NCI-H82 (cell line): ENCODE results near the gene IQSEC1.
A peak's percentile ranks its signal among the peaks of the same experiment; 100 is the strongest.

Experiments used
- DNase-seq: peaks from one replicate; lab custom pipeline; 2025; lab: John Stamatoyannopoulos, UW

IQSEC1 gene

GRCh38 chr3:13028010-13028821 lies 45.0 kb downstream of the IQSEC1 start:
- DNase-seq = peak; percentile 79

- DNase-seq = no peak
Observed at GRCh38 chr3:13027154-13027553, 46.1 kb downstream of the IQSEC1 start.

DNA sequence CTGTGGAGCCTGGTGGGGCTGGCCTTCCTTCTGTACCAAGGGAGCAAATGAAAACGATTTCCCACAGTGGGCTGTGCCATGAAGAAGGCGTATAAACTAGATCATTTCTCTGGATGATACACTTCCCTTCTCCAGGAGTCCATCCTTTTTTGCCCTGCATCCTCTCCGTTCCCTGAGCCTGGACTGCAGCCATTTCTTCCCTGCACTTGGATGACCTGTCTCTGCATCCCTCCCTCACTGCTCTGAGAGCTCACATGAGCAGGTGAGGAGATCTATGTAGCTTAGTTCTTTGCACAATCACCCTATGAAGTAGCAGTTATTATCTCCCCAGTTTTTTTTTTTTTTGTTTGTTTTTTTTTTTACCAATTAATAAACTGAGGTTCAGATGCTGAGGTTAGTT lies 46.7 kb downstream of the IQSEC1 start:
- no peak for DNase-seq

GRCh38 chr3:13025778-13026518 lies 47.3 kb downstream of the IQSEC1 start:
- DNase-seq = peak; percentile 49

- DNase-seq = no peak
Observed at GRCh38 chr3:13025090-13025489, 48.1 kb downstream of the IQSEC1 start.

GRCh38 chr3:13024765-13025065 lies 48.5 kb downstream of the IQSEC1 start:
- DNase-seq = no peak

GRCh38 chr3:13023971-13024764 lies 49.1 kb downstream of the IQSEC1 start:
- DNase-seq = no peak

DNA sequence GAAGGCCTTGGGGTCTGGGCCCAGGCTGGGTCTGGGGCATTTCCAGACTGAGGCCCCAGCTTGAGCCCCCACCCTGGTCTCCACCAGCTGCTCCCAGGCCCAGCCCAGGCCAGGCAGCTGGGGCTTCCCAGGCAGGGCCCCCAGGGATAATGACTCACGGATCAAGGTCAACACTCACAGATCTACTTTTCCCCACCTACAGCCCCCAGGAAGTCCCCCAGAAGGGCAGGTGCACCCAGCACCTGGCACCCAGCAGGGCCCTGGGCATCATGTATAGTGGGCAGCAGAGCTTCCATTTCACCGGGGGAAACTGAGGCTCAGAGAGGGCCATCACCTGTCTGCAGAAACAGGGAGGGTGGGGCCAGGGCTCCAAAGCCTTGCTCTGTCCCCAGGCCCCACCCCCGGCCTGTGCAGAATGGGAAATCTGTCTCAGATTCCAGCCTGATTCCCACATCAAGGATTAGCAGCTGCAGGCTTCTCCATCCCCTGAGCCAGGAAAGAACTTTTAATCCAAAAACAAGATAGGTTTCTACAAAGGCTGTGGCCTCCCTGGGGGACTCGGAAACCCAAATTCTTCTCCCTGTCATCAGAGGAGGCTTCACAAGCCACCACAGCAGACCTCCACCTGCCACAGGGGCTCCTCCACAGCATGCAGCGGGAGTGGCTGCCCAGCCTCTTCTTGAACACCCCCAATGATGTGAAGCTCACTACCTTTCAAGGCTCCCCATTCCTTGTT lies 49.8 kb downstream of the IQSEC1 start:
- DNase-seq = peak; percentile 91

- peak; percentile 93 for DNase-seq
Observed at GRCh38 chr3:13022348-13023234, 50.6 kb downstream of the IQSEC1 start.

DNA sequence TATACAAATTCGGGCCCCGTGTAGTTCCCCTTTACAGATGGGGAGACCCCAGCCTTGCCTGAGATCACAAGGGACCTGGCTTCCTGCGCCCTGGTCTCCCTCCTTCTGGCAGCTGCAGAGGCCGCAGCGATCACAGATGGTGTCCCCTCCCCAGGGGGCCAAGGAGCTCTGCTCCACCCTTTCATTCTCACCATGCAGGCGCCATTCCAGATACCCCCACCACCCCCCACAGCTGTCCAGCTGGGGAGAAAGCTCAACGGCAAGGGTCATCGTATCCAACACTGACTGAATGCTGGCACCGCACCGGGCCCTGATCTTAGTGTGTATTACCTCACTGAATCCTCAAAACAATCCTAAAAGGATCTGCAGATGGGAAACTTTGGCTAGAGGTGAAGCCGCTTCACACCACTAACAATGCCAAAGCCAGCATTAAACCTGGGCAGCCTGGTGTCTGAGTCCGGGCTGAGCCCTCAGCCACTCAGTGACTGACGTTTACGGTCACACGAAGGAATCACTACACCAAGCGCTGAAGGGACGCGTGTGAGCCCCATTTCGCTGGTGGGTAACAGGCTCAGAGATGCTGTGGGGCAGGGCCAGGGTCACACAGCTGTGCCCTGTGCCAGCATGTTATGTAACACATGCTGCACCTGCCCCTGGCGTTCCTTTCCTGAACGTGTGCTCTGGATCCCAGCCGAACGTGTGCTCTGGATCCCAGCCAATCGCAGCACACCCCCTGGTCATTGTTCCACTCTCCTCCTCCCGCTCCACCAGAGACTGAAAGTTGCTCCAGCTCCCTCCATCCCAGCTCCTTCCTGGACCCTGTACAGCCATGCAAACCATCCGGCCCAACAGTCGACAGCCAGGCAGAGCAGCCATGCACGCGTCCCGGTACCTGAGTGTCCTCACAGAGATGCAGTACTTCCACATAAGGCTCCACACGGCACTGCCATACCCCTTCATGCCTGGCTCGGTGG lies 51.8 kb downstream of the IQSEC1 start:
- peak; percentile 81 for DNase-seq

- no peak for DNase-seq
Observed at GRCh38 chr3:13020159-13020750, 53.0 kb downstream of the IQSEC1 start.

- DNase-seq = no peak
Observed at GRCh38 chr3:13019243-13020095, 53.8 kb downstream of the IQSEC1 start.

- DNase-seq = no peak
Observed at GRCh38 chr3:13018561-13019242, 54.5 kb downstream of the IQSEC1 start.

- DNase-seq = no peak
Observed at GRCh38 chr3:13018043-13018451, 55.2 kb downstream of the IQSEC1 start.

- DNase-seq = no peak
Observed at GRCh38 chr3:13017361-13018042, 55.7 kb downstream of the IQSEC1 start.

- DNase-seq = no peak
Observed at GRCh38 chr3:13016721-13017255, 56.4 kb downstream of the IQSEC1 start.
